Loucy (cell line): ENCODE data around the gene MALAT1.

Experiments
- EZH2phosphoT487 ChIP-seq: fragments of 200-600 bp; IDR thresholded peaks from 2 replicates; pipeline ENCODE4 v1.6.1; 2018; ENCODE audit warnings: antibody characterized with exemption, mild to moderate bottlenecking, moderate library complexity, borderline replicate concordance
- TF ChIP-seq, protein P1 (sequence below): fragments of 200-600 bp; sonication (generic); conservative IDR thresholded peaks from 2 replicates; pipeline ENCODE4 v1.5.1; 2014; ENCODE audit warnings: mild to moderate bottlenecking, antibody characterized with exemption, low read length

DNA sequence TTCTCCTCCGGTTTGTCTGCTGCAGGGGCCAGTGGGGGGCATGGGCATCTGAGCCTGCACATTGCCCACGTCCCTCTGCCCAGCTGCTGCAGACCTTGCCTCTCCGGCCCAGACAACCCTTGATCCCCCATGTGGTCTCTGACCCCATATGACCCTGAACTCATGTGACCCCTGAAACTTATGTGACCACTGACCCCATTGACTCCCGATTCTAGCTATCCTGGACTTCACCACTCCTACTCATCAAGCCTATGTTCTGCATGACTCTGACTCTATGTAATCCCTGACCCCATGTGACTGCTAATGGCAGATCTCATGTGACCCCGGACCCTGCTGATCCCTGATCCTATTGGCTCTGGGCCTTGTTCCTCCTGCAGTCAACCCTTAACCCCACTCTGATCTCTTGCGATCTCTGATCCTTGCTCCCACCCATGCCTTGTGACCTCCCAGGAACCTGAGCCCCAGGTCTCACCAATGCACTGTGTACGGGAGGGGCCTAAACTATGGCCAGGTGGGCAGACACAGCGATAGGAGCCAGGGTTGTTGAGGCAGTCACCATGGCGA is 53.6 kb downstream of the MALAT1 start:
- TF ChIP-seq, protein P1, sequence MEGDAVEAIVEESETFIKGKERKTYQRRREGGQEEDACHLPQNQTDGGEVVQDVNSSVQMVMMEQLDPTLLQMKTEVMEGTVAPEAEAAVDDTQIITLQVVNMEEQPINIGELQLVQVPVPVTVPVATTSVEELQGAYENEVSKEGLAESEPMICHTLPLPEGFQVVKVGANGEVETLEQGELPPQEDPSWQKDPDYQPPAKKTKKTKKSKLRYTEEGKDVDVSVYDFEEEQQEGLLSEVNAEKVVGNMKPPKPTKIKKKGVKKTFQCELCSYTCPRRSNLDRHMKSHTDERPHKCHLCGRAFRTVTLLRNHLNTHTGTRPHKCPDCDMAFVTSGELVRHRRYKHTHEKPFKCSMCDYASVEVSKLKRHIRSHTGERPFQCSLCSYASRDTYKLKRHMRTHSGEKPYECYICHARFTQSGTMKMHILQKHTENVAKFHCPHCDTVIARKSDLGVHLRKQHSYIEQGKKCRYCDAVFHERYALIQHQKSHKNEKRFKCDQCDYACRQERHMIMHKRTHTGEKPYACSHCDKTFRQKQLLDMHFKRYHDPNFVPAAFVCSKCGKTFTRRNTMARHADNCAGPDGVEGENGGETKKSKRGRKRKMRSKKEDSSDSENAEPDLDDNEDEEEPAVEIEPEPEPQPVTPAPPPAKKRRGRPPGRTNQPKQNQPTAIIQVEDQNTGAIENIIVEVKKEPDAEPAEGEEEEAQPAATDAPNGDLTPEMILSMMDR: no peak; the same call in 1 of the 2 replicates
- TF ChIP-seq EZH2phosphoT487: no peak
